Measurements from ENCODE around the gene ZFX.

DNA sequence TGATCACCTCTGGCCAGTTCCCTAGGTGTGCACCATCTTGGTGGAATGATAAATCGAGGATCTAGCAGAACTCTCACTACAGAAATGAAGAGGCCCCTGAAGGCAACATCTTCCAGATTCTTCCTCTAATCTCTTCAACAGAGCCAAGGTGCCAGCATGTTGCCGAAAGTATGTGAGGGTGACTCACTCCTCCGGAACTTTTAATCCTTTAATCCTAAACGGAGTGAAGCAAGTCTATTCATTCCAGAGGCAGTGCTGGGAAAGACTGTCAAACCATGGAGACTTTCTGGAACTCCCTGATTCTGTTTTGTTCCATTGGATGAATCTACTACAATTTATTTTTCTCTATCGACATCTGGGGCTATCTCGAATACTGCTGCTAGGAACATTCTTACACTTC lies 95.7 kb downstream of the ZFX start:
- TF ChIP-seq POLR2A (IDR thresholded peaks at IDR 0.05), result no peak
- TF ChIP-seq, protein P1, sequence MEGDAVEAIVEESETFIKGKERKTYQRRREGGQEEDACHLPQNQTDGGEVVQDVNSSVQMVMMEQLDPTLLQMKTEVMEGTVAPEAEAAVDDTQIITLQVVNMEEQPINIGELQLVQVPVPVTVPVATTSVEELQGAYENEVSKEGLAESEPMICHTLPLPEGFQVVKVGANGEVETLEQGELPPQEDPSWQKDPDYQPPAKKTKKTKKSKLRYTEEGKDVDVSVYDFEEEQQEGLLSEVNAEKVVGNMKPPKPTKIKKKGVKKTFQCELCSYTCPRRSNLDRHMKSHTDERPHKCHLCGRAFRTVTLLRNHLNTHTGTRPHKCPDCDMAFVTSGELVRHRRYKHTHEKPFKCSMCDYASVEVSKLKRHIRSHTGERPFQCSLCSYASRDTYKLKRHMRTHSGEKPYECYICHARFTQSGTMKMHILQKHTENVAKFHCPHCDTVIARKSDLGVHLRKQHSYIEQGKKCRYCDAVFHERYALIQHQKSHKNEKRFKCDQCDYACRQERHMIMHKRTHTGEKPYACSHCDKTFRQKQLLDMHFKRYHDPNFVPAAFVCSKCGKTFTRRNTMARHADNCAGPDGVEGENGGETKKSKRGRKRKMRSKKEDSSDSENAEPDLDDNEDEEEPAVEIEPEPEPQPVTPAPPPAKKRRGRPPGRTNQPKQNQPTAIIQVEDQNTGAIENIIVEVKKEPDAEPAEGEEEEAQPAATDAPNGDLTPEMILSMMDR (IDR thresholded peaks at IDR 0.05 in 4 of 5, conservative IDR thresholded peaks at IDR 0.05 in 1 of 5), result no peak
